ENCODE measurements around the gene RPS4Y1.
A peak's percentile ranks its signal among the peaks of the same experiment; 100 is the strongest.

Gene RPS4Y1

GRCh38 chrY:2874211-2874610, 32.8 kb downstream of the RPS4Y1 start:
- TF ChIP-seq CTCF (IDR thresholded peaks at IDR 0.05; ENCODE audit: low read depth, low read length, missing control alignments) = no peak
- H3K4me3 ChIP-seq (replicated peaks; ENCODE audit: low read depth, low read length) = no peak overlapping the region
- no peak for DNase-seq (ENCODE audit: extremely low read depth, low read depth)

- H3K4me3 ChIP-seq (replicated peaks; ENCODE audit: low read depth, low read length) = no peak overlapping the region
- DNase-seq (ENCODE audit: extremely low read depth, low read depth) = no peak
- TF ChIP-seq CTCF (IDR thresholded peaks at IDR 0.05; ENCODE audit: low read depth, low read length, missing control alignments) = no peak
Measured at GRCh38 chrY:2883561-2883960, 42.2 kb downstream of the RPS4Y1 start.

GRCh38 chrY:2885880-2886279, 44.5 kb downstream of the RPS4Y1 start:
- H3K4me3 ChIP-seq (replicated peaks; ENCODE audit: low read depth, low read length) = no peak overlapping the region
- TF ChIP-seq CTCF (IDR thresholded peaks at IDR 0.05; ENCODE audit: low read depth, low read length, missing control alignments) = no peak
- DNase-seq (ENCODE audit: extremely low read depth, low read depth) = no peak

- H3K4me3 ChIP-seq (replicated peaks; ENCODE audit: low read depth, low read length) = no peak overlapping the region
- DNase-seq (ENCODE audit: extremely low read depth, low read depth) = peak; percentile 48
- no peak for TF ChIP-seq CTCF (IDR thresholded peaks at IDR 0.05; ENCODE audit: low read depth, low read length, missing control alignments)
Measured at GRCh38 chrY:2887386-2887785, 46.0 kb downstream of the RPS4Y1 start.

GRCh38 chrY:2887955-2888354, 46.6 kb downstream of the RPS4Y1 start:
- TF ChIP-seq CTCF (IDR thresholded peaks at IDR 0.05; ENCODE audit: low read depth, low read length, missing control alignments) = no peak
- H3K4me3 ChIP-seq (replicated peaks; ENCODE audit: low read depth, low read length) = no peak overlapping the region
- DNase-seq (ENCODE audit: extremely low read depth, low read depth) = no peak

- no peak for DNase-seq (ENCODE audit: extremely low read depth, low read depth)
- no peak overlapping the region for H3K4me3 ChIP-seq (replicated peaks; ENCODE audit: low read depth, low read length)
- no peak for TF ChIP-seq CTCF (IDR thresholded peaks at IDR 0.05; ENCODE audit: low read depth, low read length, missing control alignments)
Measured at GRCh38 chrY:2893471-2893870, 52.1 kb downstream of the RPS4Y1 start.

- TF ChIP-seq CTCF (IDR thresholded peaks at IDR 0.05; ENCODE audit: low read depth, low read length, missing control alignments) = no peak
Measured at GRCh38 chrY:2896050-2896449, 54.6 kb downstream of the RPS4Y1 start.

More at GRCh38 chrY:2896050-2896449, 54.6 kb downstream of the RPS4Y1 start:
- H3K4me3 ChIP-seq (replicated peaks; ENCODE audit: low read depth, low read length) = no peak overlapping the region
- DNase-seq (ENCODE audit: extremely low read depth, low read depth) = no peak

Measured in HFF-Myc (cell line).